ENCODE data around the gene SCG3.
"Not testable (repeated sequence)": the region's sequence is repeated elsewhere in the genome, so short reads cannot be mapped to it uniquely, and the experiment has no call there.

The SCG3 gene

DNA sequence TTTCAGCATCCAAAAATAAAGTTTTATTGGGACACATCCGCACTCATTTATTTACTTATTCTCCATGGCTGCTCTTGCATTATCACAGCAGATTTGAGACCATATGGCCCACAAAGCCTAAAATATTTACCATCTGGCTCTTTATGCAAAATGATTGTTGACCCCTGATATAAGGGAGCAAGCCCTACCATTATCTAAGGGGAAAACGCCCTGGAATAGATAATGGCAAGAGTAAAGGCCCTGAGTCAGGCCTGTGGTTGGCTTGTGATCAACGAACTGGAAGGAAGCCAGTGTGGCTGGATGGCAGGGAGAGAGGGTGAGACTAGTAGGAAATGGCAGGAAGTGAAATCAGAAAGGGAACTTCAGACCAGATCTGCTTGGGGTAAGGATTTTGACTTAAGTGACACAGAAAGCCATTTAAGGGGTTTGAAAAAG, 34.2 kb upstream of the SCG3 start:
- H3K4me3 ChIP-seq (ENCODE audit: low read length), result no peak overlapping the region
- H3K36me3 ChIP-seq (replicated peaks; ENCODE audit: low read depth, low read length), result no peaks in the 10 kb centered on the region
- H3K9ac ChIP-seq (ENCODE audit: low read length), result no peak overlapping the region
- 0 out of 2 replicates have a peak, but pooled peaks cover 3% of the 10 kb centered on the region for H3K4me1 ChIP-seq (ENCODE audit: low read length)
- peaks cover 10% of the 10 kb centered on the region; the same call in 1 of the 2 replicates for H3K27me3 ChIP-seq (ENCODE audit: low read depth, low read length)
- H4K20me1 ChIP-seq (ENCODE audit: insufficient read depth, low read length), result no peaks in the 10 kb centered on the region
- no peaks in the 10 kb centered on the region for H3K79me2 ChIP-seq (ENCODE audit: low read length)
- TF ChIP-seq, protein P1, sequence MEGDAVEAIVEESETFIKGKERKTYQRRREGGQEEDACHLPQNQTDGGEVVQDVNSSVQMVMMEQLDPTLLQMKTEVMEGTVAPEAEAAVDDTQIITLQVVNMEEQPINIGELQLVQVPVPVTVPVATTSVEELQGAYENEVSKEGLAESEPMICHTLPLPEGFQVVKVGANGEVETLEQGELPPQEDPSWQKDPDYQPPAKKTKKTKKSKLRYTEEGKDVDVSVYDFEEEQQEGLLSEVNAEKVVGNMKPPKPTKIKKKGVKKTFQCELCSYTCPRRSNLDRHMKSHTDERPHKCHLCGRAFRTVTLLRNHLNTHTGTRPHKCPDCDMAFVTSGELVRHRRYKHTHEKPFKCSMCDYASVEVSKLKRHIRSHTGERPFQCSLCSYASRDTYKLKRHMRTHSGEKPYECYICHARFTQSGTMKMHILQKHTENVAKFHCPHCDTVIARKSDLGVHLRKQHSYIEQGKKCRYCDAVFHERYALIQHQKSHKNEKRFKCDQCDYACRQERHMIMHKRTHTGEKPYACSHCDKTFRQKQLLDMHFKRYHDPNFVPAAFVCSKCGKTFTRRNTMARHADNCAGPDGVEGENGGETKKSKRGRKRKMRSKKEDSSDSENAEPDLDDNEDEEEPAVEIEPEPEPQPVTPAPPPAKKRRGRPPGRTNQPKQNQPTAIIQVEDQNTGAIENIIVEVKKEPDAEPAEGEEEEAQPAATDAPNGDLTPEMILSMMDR (IDR thresholded peaks at IDR 0.05; ENCODE audit: low read depth, low read length), result no peak
- TF ChIP-seq EZH2phosphoT487 (IDR thresholded peaks at IDR 0.05; ENCODE audit: low read depth), result no peak
- H3K9me3 ChIP-seq (ENCODE audit: insufficient read depth, low read length), result no peaks in the 10 kb centered on the region
- H2AFZ ChIP-seq (ENCODE audit: low read depth, low read length), result no peak overlapping the region; the same call in 1 of the 2 replicates
- no peak overlapping the region for H3K4me2 ChIP-seq (ENCODE audit: low read length)
- H3K27ac ChIP-seq (ENCODE audit: low read length), result no peak overlapping the region

DNA sequence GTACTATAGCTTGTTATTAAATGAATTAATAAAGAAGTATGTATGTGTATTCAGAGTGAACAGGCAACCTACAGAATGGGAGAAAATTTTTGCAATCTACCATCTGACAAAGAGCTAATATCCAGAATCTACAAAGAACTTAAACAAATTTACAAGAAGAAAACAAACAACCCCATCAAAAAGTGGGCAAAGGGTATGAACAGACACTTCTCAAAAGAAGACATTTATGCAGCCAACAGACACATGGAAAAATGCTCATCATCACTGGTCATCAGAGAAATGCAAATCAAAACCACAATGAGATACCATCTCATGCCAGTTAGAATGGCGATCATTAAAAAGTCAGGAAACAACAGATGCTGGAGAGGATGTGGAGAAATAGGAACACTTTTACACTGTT, 33.2 kb upstream of the SCG3 start:
- H3K27ac ChIP-seq (ENCODE audit: low read length); H3K4me1 ChIP-seq (ENCODE audit: low read length): not testable (repeated sequence)

DNA sequence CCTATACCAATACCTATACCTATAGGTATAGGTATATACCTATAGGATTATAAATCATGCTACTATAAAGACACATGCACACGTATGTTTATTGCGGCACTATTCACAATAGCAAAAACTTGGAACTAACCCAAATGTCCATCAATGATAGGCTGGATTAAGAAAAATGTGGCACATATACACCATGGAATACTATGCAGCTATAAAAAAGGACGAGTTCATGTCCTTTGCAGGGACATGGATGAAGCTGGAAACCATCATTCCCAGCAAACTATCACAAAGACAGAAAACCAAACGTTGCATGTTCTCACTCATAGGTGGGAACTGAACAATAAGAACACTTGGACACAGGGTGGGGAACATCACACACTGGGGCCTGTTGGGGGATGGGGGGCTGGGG, 32.7 kb upstream of the SCG3 start:
- not testable (repeated sequence) for H3K4me3 ChIP-seq (ENCODE audit: low read length); H2AFZ ChIP-seq (ENCODE audit: low read depth, low read length); H4K20me1 ChIP-seq (ENCODE audit: insufficient read depth, low read length); H3K9ac ChIP-seq (ENCODE audit: low read length); H3K79me2 ChIP-seq (ENCODE audit: low read length); H3K9me3 ChIP-seq (ENCODE audit: insufficient read depth, low read length); H3K4me2 ChIP-seq (ENCODE audit: low read length); H3K4me1 ChIP-seq (ENCODE audit: low read length); H3K27me3 ChIP-seq (ENCODE audit: low read depth, low read length); H3K36me3 ChIP-seq (replicated peaks; ENCODE audit: low read depth, low read length); H3K27ac ChIP-seq (ENCODE audit: low read length)

More for the DNA sequence above, 33.2 kb upstream of the SCG3 start:
- not testable (repeated sequence) for H4K20me1 ChIP-seq (ENCODE audit: insufficient read depth, low read length); H3K79me2 ChIP-seq (ENCODE audit: low read length); H2AFZ ChIP-seq (ENCODE audit: low read depth, low read length); H3K4me2 ChIP-seq (ENCODE audit: low read length); H3K27me3 ChIP-seq (ENCODE audit: low read depth, low read length); H3K9me3 ChIP-seq (ENCODE audit: insufficient read depth, low read length); H3K9ac ChIP-seq (ENCODE audit: low read length); H3K36me3 ChIP-seq (replicated peaks; ENCODE audit: low read depth, low read length); H3K4me3 ChIP-seq (ENCODE audit: low read length)

DNA sequence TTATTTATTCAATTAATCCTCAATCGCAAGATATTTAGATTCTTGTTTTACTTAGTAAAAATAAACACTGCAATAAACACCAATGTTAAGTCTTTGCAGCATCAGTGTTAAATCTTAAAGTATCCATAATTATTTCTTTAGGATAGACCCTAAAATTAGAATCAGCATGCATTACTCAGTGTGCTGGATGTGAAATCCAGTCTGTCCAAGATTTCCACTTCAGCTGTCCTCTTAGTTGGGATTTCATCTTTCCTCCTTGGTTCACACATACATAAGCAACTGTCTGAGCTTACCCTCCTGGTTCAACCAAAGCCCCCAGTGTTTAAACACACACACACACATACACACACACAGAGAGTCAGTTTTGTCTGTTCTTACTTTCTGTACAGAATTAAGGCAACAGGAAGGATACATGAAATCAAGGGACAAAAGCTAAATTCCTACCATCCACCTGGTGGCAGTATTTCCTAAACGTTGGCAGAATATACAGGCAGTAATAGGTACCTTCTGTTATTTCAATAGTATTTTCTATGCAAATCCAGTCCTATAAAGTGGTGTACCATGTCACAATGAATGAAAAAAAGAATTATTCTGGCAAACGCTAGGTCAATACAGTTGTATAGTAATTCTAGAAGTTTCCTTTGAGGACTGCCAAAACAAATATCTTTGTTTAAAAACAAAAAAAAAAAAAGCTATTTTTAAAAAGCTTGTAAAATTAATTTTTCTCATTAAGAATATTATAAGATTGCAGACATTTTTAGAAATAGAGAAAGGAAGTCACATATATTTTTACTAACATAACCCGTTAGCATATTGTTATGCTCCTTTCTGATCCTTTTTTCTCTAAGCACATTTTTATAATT, 31.4 kb upstream of the SCG3 start:
- no peaks in the 10 kb centered on the region for H3K79me2 ChIP-seq (ENCODE audit: low read length)
- TF ChIP-seq EZH2phosphoT487 (IDR thresholded peaks at IDR 0.05; ENCODE audit: low read depth), result no peak
- TF ChIP-seq, protein P1 (IDR thresholded peaks at IDR 0.05; ENCODE audit: low read depth, low read length), result peak; percentile 89
- no peaks in the 10 kb centered on the region for H4K20me1 ChIP-seq (ENCODE audit: insufficient read depth, low read length)
- H3K27ac ChIP-seq (ENCODE audit: low read length), result no peak overlapping the region
- H3K36me3 ChIP-seq (replicated peaks; ENCODE audit: low read depth, low read length), result no peaks in the 10 kb centered on the region
- no peak overlapping the region for H2AFZ ChIP-seq (ENCODE audit: low read depth, low read length)
- H3K4me2 ChIP-seq (ENCODE audit: low read length), result no peak overlapping the region
- H3K27me3 ChIP-seq (ENCODE audit: low read depth, low read length), result 0 out of 2 replicates have a peak, but pooled peaks cover 6% of the 10 kb centered on the region
- no peaks in the 10 kb centered on the region for H3K9me3 ChIP-seq (ENCODE audit: insufficient read depth, low read length)
- H3K9ac ChIP-seq (ENCODE audit: low read length), result no peak overlapping the region
- 0 out of 2 replicates have a peak, but pooled peaks cover 3% of the 10 kb centered on the region for H3K4me1 ChIP-seq (ENCODE audit: low read length)
- H3K4me3 ChIP-seq (ENCODE audit: low read length), result no peak overlapping the region

DNA sequence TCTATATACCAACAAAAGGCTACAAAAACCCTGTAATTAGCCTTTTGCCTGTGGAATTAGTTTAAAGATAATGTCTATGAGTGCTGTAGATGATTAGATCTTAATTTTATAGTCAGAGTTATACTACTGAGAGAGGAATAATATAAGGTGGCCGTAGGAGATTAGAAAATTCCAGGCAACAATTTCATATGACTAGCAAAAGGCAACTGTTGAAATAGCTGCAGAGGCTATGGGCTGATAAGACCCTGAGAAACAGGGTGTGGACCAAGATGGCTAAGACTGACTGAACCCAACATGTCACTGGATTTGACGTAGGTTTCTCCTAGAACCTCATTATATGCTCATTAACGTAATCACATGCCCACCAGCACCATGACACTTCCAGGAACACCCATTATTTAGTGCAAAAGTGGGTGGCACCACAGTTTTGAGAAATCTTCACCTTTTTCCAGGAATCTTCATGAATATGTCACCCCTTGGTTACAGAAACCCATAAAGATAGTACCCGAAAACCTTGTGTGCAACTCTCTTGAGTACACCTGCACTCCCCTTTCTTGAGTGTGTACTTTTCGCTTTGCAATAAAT, 29.1 kb upstream of the SCG3 start:
- 0 out of 2 replicates have a peak, but pooled peaks cover 2% of the 10 kb centered on the region for H3K4me1 ChIP-seq (ENCODE audit: low read length)
- no peak for TF ChIP-seq EZH2phosphoT487 (IDR thresholded peaks at IDR 0.05; ENCODE audit: low read depth)
- TF ChIP-seq, protein P1 (IDR thresholded peaks at IDR 0.05; ENCODE audit: low read depth, low read length), result no peak
- H3K27ac ChIP-seq (ENCODE audit: low read length), result no peak overlapping the region

DNA sequence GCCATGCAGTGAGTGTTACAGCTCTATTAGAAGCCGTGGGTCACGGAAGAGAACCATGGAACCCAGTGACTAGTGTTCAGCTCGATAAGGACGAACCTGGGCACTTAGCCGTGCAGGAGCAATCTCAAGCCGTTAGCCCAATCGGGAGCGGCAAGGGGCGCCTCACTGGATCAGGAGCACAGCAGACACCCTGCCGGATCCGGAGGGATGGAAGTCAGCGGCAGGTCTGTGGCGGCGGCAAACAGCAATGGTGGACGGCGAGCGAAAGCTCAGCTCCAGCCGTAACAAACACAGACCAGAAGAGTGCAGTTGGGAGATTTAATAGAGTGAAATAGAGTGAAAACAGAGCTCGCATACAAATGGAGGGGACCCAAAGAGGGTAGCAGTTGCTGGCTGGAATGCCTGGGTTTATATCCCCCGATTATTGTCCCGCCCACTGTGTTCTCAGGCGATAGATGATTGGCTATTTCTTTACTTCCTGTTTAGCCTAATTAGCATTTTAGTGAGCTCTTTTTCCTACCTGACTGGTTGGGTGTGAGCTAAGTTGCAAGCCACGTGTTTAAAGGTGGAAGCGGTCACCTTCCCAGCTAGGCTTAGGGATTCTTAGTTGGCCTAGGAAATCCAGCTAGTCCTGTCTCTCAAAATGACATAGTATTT, 25.8 kb upstream of the SCG3 start:
- not testable (repeated sequence) for H3K27me3 ChIP-seq (ENCODE audit: low read depth, low read length); H3K79me2 ChIP-seq (ENCODE audit: low read length); H3K4me2 ChIP-seq (ENCODE audit: low read length); H4K20me1 ChIP-seq (ENCODE audit: insufficient read depth, low read length); H3K36me3 ChIP-seq (replicated peaks; ENCODE audit: low read depth, low read length); H3K9me3 ChIP-seq (ENCODE audit: insufficient read depth, low read length); H3K4me3 ChIP-seq (ENCODE audit: low read length); H3K27ac ChIP-seq (ENCODE audit: low read length); H3K4me1 ChIP-seq (ENCODE audit: low read length); H2AFZ ChIP-seq (ENCODE audit: low read depth, low read length); H3K9ac ChIP-seq (ENCODE audit: low read length)

More for the DNA sequence above, 29.1 kb upstream of the SCG3 start:
- no peaks in the 10 kb centered on the region for H4K20me1 ChIP-seq (ENCODE audit: insufficient read depth, low read length)
- H3K79me2 ChIP-seq (ENCODE audit: low read length), result no peaks in the 10 kb centered on the region
- H2AFZ ChIP-seq (ENCODE audit: low read depth, low read length), result no peak overlapping the region
- no peaks in the 10 kb centered on the region for H3K36me3 ChIP-seq (replicated peaks; ENCODE audit: low read depth, low read length)
- no peak overlapping the region for H3K4me2 ChIP-seq (ENCODE audit: low read length)
- H3K27me3 ChIP-seq (ENCODE audit: low read depth, low read length), result 0 out of 2 replicates have a peak, but pooled peaks cover 6% of the 10 kb centered on the region
- H3K4me3 ChIP-seq (ENCODE audit: low read length), result no peak overlapping the region
- H3K9me3 ChIP-seq (ENCODE audit: insufficient read depth, low read length), result no peaks in the 10 kb centered on the region
- no peak overlapping the region for H3K9ac ChIP-seq (ENCODE audit: low read length)

Data from OCI-LY3 (cell line).